GM21737 (cell line): ENCODE data around the gene TMEM132D.

ENCODE experiments used
- ATAC-seq: cut with Tn5 transposase; IDR thresholded peaks from one replicate; pipeline ENCODE4 v1.9.1; 2021; ENCODE audit warnings: mild to moderate bottlenecking, moderate library complexity; ENCODE audit not compliant: unreplicated experiment

Gene TMEM132D

GRCh38 chr12:129025055-129025454 lies 878.8 kb downstream of the TMEM132D start:
- ATAC-seq, result no peak
